Inflammatory macrophage treated with lipopolysaccharide for 4 hours (primary cell): ENCODE results near the gene NFASC.

Experiments
- DNase-seq: peaks from one replicate; pipeline ENCODE4 v3.0.0-alpha.2; 2020

NFASC gene

GRCh38 chr1:204989266-204990058 is 118.8 kb downstream of the NFASC start:
- peak; percentile 55 for DNase-seq

GRCh38 chr1:204990059-204990664 is 119.5 kb downstream of the NFASC start:
- no peak for DNase-seq

- no peak for DNase-seq
These were observed 120.2 kb downstream of the NFASC start for GRCh38 chr1:204990721-204991341.

GRCh38 chr1:204991342-204991844 is 120.7 kb downstream of the NFASC start:
- DNase-seq, result no peak

GRCh38 chr1:204992201-204992997 is 121.7 kb downstream of the NFASC start:
- peak; percentile 63 for DNase-seq

GRCh38 chr1:204992998-204993314 is 122.3 kb downstream of the NFASC start:
- no peak for DNase-seq

- no peak for DNase-seq
These were observed 123.6 kb downstream of the NFASC start for GRCh38 chr1:204994086-204994862.

GRCh38 chr1:204996981-204997380 is 126.3 kb downstream of the NFASC start:
- no peak for DNase-seq

- no peak for DNase-seq
These were observed 127.1 kb downstream of the NFASC start for GRCh38 chr1:204997591-204998355.

- no peak for DNase-seq
These were observed 130.5 kb downstream of the NFASC start for GRCh38 chr1:205001162-205001561.

GRCh38 chr1:205002705-205003104 is 132.0 kb downstream of the NFASC start:
- no peak for DNase-seq

- DNase-seq, result no peak
These were observed 132.9 kb downstream of the NFASC start for GRCh38 chr1:205003358-205004131.

GRCh38 chr1:205004351-205004750 is 133.7 kb downstream of the NFASC start:
- DNase-seq, result peak; percentile 23

GRCh38 chr1:205008896-205009295 is 138.2 kb downstream of the NFASC start:
- no peak for DNase-seq

- DNase-seq, result no peak
These were observed 139.0 kb downstream of the NFASC start for GRCh38 chr1:205009670-205010069.

GRCh38 chr1:205012391-205013140 is 141.9 kb downstream of the NFASC start:
- no peak for DNase-seq

- no peak for DNase-seq
These were observed 143.2 kb downstream of the NFASC start for GRCh38 chr1:205013683-205014367.

- no peak for DNase-seq
These were observed 144.1 kb downstream of the NFASC start for GRCh38 chr1:205014783-205015182.

GRCh38 chr1:205015241-205015640 is 144.6 kb downstream of the NFASC start:
- no peak for DNase-seq
